Measurements from ENCODE around the gene KIAA1614. TPM values are rescaled to one million over a fixed set of nuclear protein-coding genes. Genes with fewer than 3 reads are reported as not detected.

The KIAA1614 gene
- total RNA-seq, 3 donors from 2014 or later, result 2.3 to 9.1 (median 4.3) TPM

GRCh38 chr1:180901076-180901990 lies 11.4 kb upstream of the KIAA1614 start:
- intact Hi-C loops (cut with DNase I; ENCODE audit: low total_unique reads), result no loop called here
- no peaks in the 10 kb centered on the region for H3K9me3 ChIP-seq
- H3K4me1 ChIP-seq, result no peaks in the 10 kb centered on the region
- TF ChIP-seq CTCF (IDR thresholded peaks at IDR 0.05) (no peak), POLR2A (IDR thresholded peaks at IDR 0.05) (no peak), POLR2AphosphoS5 (IDR thresholded peaks at IDR 0.05) (no peak)
- H3K4me3 ChIP-seq, result no peak overlapping the region
- no peak for DNase-seq (ENCODE audit: low spot score in 2 of 2)
- no peak overlapping the region for H3K27ac ChIP-seq
- H3K36me3 ChIP-seq, result no peaks in the 10 kb centered on the region
- no peaks in the 10 kb centered on the region for H3K27me3 ChIP-seq

GRCh38 chr1:180902541-180902940 lies 10.2 kb upstream of the KIAA1614 start:
- H3K27me3 ChIP-seq, result no peaks in the 10 kb centered on the region
- no peak for DNase-seq (ENCODE audit: low spot score in 2 of 2)
- intact Hi-C loops (cut with DNase I; ENCODE audit: low total_unique reads), result no loop called here
- no peak overlapping the region for H3K27ac ChIP-seq
- no peaks in the 10 kb centered on the region for H3K9me3 ChIP-seq
- TF ChIP-seq POLR2A (IDR thresholded peaks at IDR 0.05), result no peak
- no peak overlapping the region for H3K4me3 ChIP-seq
- H3K4me1 ChIP-seq, result no peaks in the 10 kb centered on the region
- no peaks in the 10 kb centered on the region for H3K36me3 ChIP-seq

GRCh38 chr1:180905927-180906326 lies 6.8 kb upstream of the KIAA1614 start:
- no peaks in the 10 kb centered on the region for H3K36me3 ChIP-seq
- no peak overlapping the region for H3K4me3 ChIP-seq
- no peak for DNase-seq (ENCODE audit: low spot score in 2 of 2)
- intact Hi-C loops (cut with DNase I; ENCODE audit: low total_unique reads), result no loop called here
- no peaks in the 10 kb centered on the region for H3K4me1 ChIP-seq
- H3K27ac ChIP-seq, result no peak overlapping the region
- TF ChIP-seq POLR2A (IDR thresholded peaks at IDR 0.05) (no peak), POLR2AphosphoS5 (IDR thresholded peaks at IDR 0.05) (no peak), CTCF (IDR thresholded peaks at IDR 0.05) (no peak)
- no peaks in the 10 kb centered on the region for H3K9me3 ChIP-seq
- H3K27me3 ChIP-seq, result no peaks in the 10 kb centered on the region

- no peak for DNase-seq (ENCODE audit: low spot score in 2 of 2)
- Histone ChIP-seq H3K4me1 (no peaks in the 10 kb centered on the region), H3K9me3 (no peaks in the 10 kb centered on the region), H3K36me3 (no peaks in the 10 kb centered on the region), H3K27ac (no peak overlapping the region), H3K4me3 (no peak overlapping the region), H3K27me3 (no peaks in the 10 kb centered on the region)
- TF ChIP-seq CTCF (IDR thresholded peaks at IDR 0.05) (no peak), POLR2A (IDR thresholded peaks at IDR 0.05) (no peak), POLR2AphosphoS5 (IDR thresholded peaks at IDR 0.05) (no peak)
- intact Hi-C loops (cut with DNase I; ENCODE audit: low total_unique reads), result no loop called here
These were observed 6.2 kb upstream of the KIAA1614 start for GRCh38 chr1:180906511-180906910.

- H3K9me3 ChIP-seq, result no peaks in the 10 kb centered on the region
These were observed 5.2 kb upstream of the KIAA1614 start for GRCh38 chr1:180907313-180908055.

More at GRCh38 chr1:180907313-180908055, 5.2 kb upstream of the KIAA1614 start:
- intact Hi-C loops (cut with DNase I; ENCODE audit: low total_unique reads), result no loop called here
- no peak overlapping the region for H3K4me3 ChIP-seq
- DNase-seq (ENCODE audit: low spot score in 2 of 2), result no peak
- no peaks in the 10 kb centered on the region for H3K27me3 ChIP-seq
- H3K4me1 ChIP-seq, result no peaks in the 10 kb centered on the region
- H3K36me3 ChIP-seq, result no peaks in the 10 kb centered on the region
- TF ChIP-seq POLR2A (IDR thresholded peaks at IDR 0.05) (no peak), POLR2AphosphoS5 (IDR thresholded peaks at IDR 0.05) (no peak), CTCF (IDR thresholded peaks at IDR 0.05) (no peak)
- no peak overlapping the region for H3K27ac ChIP-seq

Data from breast epithelium (tissue), 4 donors.